ENCODE data around the gene GUCA1C.

GUCA1C gene

DNA sequence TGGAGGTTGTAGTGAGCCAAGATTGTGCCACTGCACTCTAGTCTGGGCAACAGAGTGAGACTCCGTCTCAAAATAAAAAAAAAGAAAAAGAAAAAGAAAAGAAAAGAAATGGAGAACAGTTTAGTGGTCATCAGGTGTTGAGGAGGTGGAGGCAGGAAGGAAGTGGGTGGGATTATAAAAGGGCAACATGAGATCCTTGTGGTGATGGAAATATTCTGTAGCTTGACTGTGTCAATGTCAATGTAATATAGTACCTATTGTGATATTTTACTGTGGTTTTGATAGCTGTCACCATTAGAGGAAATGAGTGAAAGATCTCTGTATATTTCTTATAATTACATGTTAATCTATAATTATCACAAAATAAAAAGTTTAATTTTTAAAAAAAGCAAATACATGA, 70.3 kb downstream of the GUCA1C start:
- H3K4me3 Mint-ChIP-seq = no peak overlapping the region
- no peaks in the 10 kb centered on the region for H3K9me3 Mint-ChIP-seq
- no peak for DNase-seq (ENCODE audit: low spot score)
- no peaks in the 10 kb centered on the region for H3K36me3 Mint-ChIP-seq (ENCODE audit: low read depth)
- H3K4me1 Mint-ChIP-seq (ENCODE audit: low read depth) = peaks cover 4% of the 10 kb centered on the region
- peak overlapping the region; percentile 17 for H3K27ac Mint-ChIP-seq
- no peaks in the 10 kb centered on the region for H3K27me3 Mint-ChIP-seq (ENCODE audit: low read depth)

GRCh38 chr3:108882762-108883161, 70.9 kb downstream of the GUCA1C start:
- Mint-ChIP-seq H3K27me3 (ENCODE audit: low read depth) (no peaks in the 10 kb centered on the region), H3K27ac (no peak overlapping the region), H3K36me3 (ENCODE audit: low read depth) (no peaks in the 10 kb centered on the region), H3K4me1 (ENCODE audit: low read depth) (peaks cover 4% of the 10 kb centered on the region), H3K4me3 (no peak overlapping the region), H3K9me3 (no peaks in the 10 kb centered on the region)
- DNase-seq (ENCODE audit: low spot score) = no peak

GRCh38 chr3:108879915-108880314, 73.8 kb downstream of the GUCA1C start:
- no peak overlapping the region for H3K27ac Mint-ChIP-seq
- no peak overlapping the region for H3K4me3 Mint-ChIP-seq
- H3K9me3 Mint-ChIP-seq = no peaks in the 10 kb centered on the region
- H3K36me3 Mint-ChIP-seq (ENCODE audit: low read depth) = peaks cover 3% of the 10 kb centered on the region
- no peaks in the 10 kb centered on the region for H3K27me3 Mint-ChIP-seq (ENCODE audit: low read depth)
- no peak for DNase-seq (ENCODE audit: low spot score)
- peaks cover 4% of the 10 kb centered on the region for H3K4me1 Mint-ChIP-seq (ENCODE audit: low read depth)

DNA sequence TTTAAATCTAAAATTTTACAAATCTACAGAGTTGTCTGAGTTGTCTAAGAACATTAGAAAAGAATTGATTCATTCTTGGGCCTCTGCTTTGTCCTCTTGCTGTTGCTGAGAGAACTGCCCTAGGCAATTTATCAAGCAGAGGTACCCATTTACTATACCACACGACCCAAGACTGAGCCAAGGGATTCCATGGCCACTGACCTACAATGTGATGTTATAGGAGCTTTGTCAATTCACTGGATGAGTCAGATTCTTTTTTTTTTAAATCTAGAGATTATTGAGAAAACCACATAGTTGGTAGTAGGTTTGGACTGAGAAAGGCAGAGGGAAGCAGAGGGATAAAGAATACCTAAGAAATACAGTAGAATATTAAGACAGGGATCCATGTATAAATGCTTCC, 75.8 kb downstream of the GUCA1C start:
- no peak overlapping the region for H3K27ac Mint-ChIP-seq
- no peak for DNase-seq (ENCODE audit: low spot score)
- H3K36me3 Mint-ChIP-seq (ENCODE audit: low read depth) = peaks cover 7% of the 10 kb centered on the region
- no peak overlapping the region for H3K4me3 Mint-ChIP-seq
- H3K27me3 Mint-ChIP-seq (ENCODE audit: low read depth) = no peaks in the 10 kb centered on the region
- H3K9me3 Mint-ChIP-seq = no peaks in the 10 kb centered on the region
- H3K4me1 Mint-ChIP-seq (ENCODE audit: low read depth) = no peaks in the 10 kb centered on the region

DNA sequence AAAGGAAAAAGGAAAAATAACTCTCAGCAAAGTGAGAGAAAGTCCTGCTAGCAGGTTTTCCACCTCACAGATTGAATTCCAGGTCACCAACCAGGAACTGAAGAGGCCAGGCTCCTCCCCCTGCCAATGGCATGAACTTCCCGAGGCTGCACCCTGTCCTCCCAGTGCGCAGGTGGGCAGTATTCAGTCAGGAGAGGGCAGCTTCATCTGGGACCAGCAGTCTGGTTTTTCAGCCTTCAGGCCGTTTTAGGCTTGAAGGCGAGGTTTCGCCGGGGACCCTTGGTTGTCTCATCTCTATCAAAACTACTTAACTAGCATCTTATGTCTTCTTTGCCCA, 89.9 kb downstream of the GUCA1C start:
- Mint-ChIP-seq H3K4me3 (no peak overlapping the region), H3K27me3 (ENCODE audit: low read depth) (no peaks in the 10 kb centered on the region), H3K36me3 (ENCODE audit: low read depth) (peaks cover 60% of the 10 kb centered on the region), H3K4me1 (ENCODE audit: low read depth) (peaks cover 29% of the 10 kb centered on the region), H3K9me3 (no peaks in the 10 kb centered on the region), H3K27ac (no peak overlapping the region)
- no peak for DNase-seq (ENCODE audit: low spot score)

GRCh38 chr3:108862865-108863798, 90.5 kb downstream of the GUCA1C start:
- Mint-ChIP-seq H3K36me3 (ENCODE audit: low read depth) (peaks cover 66% of the 10 kb centered on the region), H3K27me3 (ENCODE audit: low read depth) (no peaks in the 10 kb centered on the region), H3K4me1 (ENCODE audit: low read depth) (peaks cover 35% of the 10 kb centered on the region), H3K9me3 (peaks cover 4% of the 10 kb centered on the region), H3K27ac (peak overlapping the region; percentile 80), H3K4me3 (peak overlapping the region; percentile 45)
- no peak for DNase-seq (ENCODE audit: low spot score)

- peaks cover 73% of the 10 kb centered on the region for H3K36me3 Mint-ChIP-seq (ENCODE audit: low read depth)
- no peak overlapping the region for H3K4me3 Mint-ChIP-seq
- H3K27me3 Mint-ChIP-seq (ENCODE audit: low read depth) = no peaks in the 10 kb centered on the region
- no peak overlapping the region for H3K27ac Mint-ChIP-seq
- H3K4me1 Mint-ChIP-seq (ENCODE audit: low read depth) = peaks cover 35% of the 10 kb centered on the region
- H3K9me3 Mint-ChIP-seq = peaks cover 4% of the 10 kb centered on the region
- DNase-seq (ENCODE audit: low spot score) = no peak
These were observed 92.3 kb downstream of the GUCA1C start for GRCh38 chr3:108861401-108861800.

Measured in T-helper 2 cell treated with Interferon-gamma antibody and Interleukin-4, amounts not matched to agents 5 μg/mL and 100 μg/mL, for 36 hours (primary cell).